IPS-20b (cell line): ENCODE results near the gene TRERF1.

Source experiments
- H3K27ac ChIP-seq: one replicate; pipeline ENCODE4 v1.5.1; 2013; ENCODE audit warnings: low read length
- H3K27me3 ChIP-seq: 2 replicates; pipeline ENCODE4 v1.6.1; 2013; ENCODE audit warnings: mild to moderate bottlenecking, low read length, inconsistent platforms; ENCODE audit not compliant: insufficient read depth
- H3K36me3 ChIP-seq: 2 replicates; pipeline ENCODE4 v1.6.1; 2013; ENCODE audit warnings: low read depth, mild to moderate bottlenecking, inconsistent platforms, low read length, moderate library complexity; ENCODE audit not compliant: insufficient read depth
- H3K4me1 ChIP-seq: 2 replicates; pipeline ENCODE4 v1.6.1; 2013; ENCODE audit warnings: mild to moderate bottlenecking, control low read depth, inconsistent platforms, low read length, moderate library complexity; ENCODE audit not compliant: insufficient read depth
- H3K4me3 ChIP-seq: 2 replicates; pipeline ENCODE4 v1.5.1; 2013; ENCODE audit warnings: mild to moderate bottlenecking, low read length, inconsistent platforms
- H3K9ac ChIP-seq: 2 replicates; pipeline ENCODE4 v1.6.1; 2013; ENCODE audit warnings: low read depth, mild to moderate bottlenecking, inconsistent platforms, low read length, moderate library complexity
- H3K9me3 ChIP-seq: 2 replicates; pipeline ENCODE4 v1.6.1; 2013; ENCODE audit warnings: mild to moderate bottlenecking, low read depth, low read length, inconsistent platforms; ENCODE audit not compliant: insufficient read depth

The TRERF1 gene

DNA sequence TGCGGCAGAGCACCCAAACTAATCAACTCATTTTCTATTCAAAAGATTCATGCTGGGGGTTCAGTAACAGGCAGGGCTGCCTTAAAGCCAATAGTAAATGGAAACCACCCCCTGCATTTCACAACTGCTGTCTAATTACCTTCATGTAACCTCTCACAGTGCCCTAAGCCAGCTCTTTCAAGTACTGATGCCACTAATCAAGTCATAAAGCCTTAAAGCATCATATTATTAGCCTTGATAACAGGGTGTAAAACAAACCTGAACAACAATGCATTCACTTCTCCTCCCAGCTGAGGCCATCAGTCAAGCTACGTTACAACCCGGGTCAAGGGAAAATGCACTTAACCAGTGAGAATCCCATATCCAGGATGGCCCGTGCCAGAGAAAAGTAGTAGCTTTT is 33.0 kb downstream of the TRERF1 start:
- Histone ChIP-seq H3K4me3 (no peak overlapping the region), H3K9me3 (no peaks in the 10 kb centered on the region), H3K27me3 (no peaks in the 10 kb centered on the region), H3K4me1 (peaks cover 9% of the 10 kb centered on the region; the same call in 1 of the 2 replicates), H3K27ac (no peak overlapping the region), H3K9ac (no peak overlapping the region), H3K36me3 (no peaks in the 10 kb centered on the region)

DNA sequence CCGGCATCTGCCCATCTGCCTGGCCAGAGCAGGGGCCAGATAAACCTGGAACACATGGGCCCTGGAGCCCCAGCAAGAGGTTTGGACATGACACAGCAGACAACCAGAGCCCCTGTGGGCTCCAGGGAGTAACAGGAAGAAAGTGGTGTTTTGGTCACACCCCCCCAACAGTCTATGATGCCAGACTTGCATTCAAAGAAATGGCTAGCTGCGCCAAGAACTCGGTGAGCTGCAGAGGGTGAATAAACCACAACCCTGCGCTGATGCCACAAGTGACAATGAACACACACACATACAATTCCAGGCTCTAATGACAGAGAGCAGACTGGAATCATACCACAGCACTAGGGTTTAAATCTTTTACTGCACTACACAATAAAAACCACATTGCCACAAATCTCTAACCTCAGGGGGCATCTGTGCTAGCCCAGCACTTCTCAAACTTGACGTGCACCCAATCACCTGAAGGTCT is 34.0 kb downstream of the TRERF1 start:
- no peaks in the 10 kb centered on the region for H3K27me3 ChIP-seq
- H3K4me3 ChIP-seq, result no peak overlapping the region
- no peaks in the 10 kb centered on the region for H3K36me3 ChIP-seq
- H3K4me1 ChIP-seq, result peaks cover 10% of the 10 kb centered on the region; the same call in 1 of the 2 replicates
- H3K27ac ChIP-seq, result no peak overlapping the region
- no peaks in the 10 kb centered on the region for H3K9me3 ChIP-seq
- H3K9ac ChIP-seq, result no peak overlapping the region

DNA sequence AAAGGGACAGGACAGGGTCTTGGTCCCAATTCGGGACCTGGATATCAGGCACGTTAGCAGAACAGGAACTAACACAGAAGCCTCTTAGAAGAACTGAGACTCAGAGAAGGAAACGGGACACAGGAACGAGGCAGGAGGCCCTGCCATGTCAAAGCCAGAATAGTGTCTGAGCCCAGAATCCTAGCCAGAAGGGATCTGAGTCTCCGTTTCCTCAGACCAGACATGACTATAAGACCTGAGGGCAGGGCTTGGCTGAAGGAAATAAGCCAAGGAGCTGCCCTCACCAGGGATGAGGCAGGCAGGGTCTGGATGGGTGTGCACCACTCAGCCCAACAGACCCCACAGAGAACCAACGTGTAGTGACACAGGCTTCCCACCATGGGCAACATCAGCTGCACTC is 40.3 kb downstream of the TRERF1 start:
- no peaks in the 10 kb centered on the region for H3K9me3 ChIP-seq
- H3K36me3 ChIP-seq, result no peaks in the 10 kb centered on the region
- no peaks in the 10 kb centered on the region for H3K27me3 ChIP-seq
- H3K9ac ChIP-seq, result no peak overlapping the region
- peaks cover 15% of the 10 kb centered on the region; the same call in 1 of the 2 replicates for H3K4me1 ChIP-seq
- no peak overlapping the region for H3K4me3 ChIP-seq
- no peak overlapping the region for H3K27ac ChIP-seq

DNA sequence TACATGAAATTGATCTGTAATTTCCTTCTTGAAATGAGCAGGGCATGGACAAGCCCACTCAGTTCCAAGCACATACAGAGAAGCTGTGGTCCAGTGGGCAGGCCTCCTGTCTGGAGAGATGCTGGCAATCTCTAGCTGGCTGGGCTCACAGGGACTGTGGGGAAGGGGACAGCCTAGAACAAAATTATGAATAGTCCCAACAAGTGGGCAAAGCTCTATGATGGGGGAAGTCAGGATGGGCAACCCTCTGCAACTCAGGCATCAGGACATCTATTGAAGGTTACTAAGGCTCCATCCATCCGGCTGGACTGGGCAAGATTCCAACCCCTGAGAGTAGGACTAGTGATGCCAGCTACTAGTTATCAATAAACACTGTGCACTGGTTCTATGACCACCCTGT is 40.9 kb downstream of the TRERF1 start:
- H3K27ac ChIP-seq, result no peak overlapping the region
- H3K4me3 ChIP-seq, result no peak overlapping the region
- H3K4me1 ChIP-seq, result peaks cover 15% of the 10 kb centered on the region; the same call in 1 of the 2 replicates
- no peaks in the 10 kb centered on the region for H3K9me3 ChIP-seq
- H3K36me3 ChIP-seq, result no peaks in the 10 kb centered on the region
- H3K9ac ChIP-seq, result no peak overlapping the region
- no peaks in the 10 kb centered on the region for H3K27me3 ChIP-seq

DNA sequence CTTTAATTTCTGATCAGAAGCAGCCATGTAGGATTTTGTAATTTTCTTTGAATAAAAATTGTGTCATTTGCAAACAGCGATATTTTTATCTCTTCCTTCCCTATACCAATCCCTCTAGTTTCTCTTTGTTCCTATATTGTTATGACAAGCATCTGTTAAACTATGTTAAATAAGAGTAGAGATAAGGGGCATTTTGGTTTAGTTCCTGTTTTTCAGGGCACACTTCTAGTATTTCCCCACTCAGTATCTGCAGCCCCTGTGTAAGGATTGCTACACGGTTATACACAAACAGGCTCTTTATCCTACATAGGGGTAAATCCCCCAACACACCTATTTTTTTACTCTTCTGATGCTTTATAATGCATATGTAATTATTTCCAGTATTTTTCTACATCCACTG is 42.1 kb downstream of the TRERF1 start:
- Histone ChIP-seq H3K36me3 (no peaks in the 10 kb centered on the region), H3K4me1 (peaks cover 21% of the 10 kb centered on the region; the same call in 1 of the 2 replicates), H3K9me3 (no peaks in the 10 kb centered on the region), H3K9ac (no peak overlapping the region), H3K4me3 (no peak overlapping the region), H3K27ac (no peak overlapping the region), H3K27me3 (no peaks in the 10 kb centered on the region)

DNA sequence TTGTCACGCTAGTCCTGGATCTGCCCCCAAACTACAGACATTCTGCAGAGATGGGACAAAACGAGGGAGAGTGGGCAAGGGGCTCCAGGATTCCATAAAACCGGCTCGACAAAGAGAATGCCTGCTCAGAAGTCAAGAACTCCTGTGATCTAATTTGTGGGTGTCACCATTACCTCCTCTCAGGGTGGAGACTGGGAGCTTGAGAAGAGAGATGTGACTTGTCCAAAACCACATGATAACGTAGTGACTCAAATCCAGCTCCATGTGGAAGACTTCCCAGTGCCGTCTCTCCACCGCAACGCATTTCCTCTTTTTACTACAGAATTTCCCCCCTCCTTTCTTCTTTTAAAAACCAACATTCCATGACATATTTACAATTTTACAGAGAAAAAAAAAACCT is 44.3 kb downstream of the TRERF1 start:
- no peak overlapping the region for H3K27ac ChIP-seq
- H3K9me3 ChIP-seq, result no peaks in the 10 kb centered on the region
- no peaks in the 10 kb centered on the region for H3K36me3 ChIP-seq
- no peaks in the 10 kb centered on the region for H3K27me3 ChIP-seq
- H3K4me1 ChIP-seq, result peaks cover 26% of the 10 kb centered on the region
- H3K9ac ChIP-seq, result no peak overlapping the region
- no peak overlapping the region for H3K4me3 ChIP-seq

DNA sequence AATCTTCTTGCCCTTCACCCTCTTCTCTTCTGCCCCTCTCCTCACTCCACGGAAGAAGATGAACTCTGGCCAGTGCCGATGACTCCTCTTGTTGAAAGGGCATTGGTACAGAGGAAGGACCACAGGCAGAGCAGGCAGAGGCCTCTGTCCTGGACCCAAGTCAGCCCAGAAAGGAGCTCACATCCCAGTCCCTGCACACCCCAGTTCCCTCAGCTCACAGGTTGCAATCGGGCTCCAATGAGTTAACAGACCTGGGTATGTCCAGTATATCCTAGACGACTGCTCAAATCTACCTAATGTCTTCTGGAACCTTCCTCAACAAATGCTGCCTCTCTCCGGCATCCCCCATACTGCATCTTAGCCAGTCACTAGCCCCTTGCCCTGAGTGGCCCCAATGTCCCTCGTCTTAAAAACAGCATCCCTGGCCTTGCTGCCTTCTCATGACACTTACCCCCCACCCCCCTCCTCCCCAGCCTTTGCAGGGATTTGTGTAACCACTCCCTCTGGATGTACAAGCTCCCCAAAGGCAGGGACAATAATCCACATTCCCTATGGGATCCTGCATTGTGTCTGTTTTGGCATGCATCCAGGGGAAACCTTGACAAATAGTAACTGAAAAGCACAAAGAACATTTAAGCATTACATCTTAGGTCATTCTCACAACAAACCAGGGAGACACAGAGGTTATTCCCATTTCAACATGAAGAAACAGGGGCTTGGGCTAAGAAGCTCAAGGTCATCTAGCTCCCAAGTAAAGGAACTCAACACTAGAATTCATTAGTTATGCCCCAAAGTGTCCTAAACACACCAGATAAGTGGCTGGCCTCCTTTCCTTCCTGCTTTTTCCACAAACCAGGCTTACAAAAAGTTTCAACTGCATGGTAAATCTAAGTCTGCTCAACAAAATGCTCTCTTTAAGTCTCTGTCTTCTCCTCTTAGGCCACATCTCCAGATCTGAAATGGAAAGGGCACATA is 45.1 kb downstream of the TRERF1 start:
- Histone ChIP-seq H3K4me3 (no peak overlapping the region), H3K27ac (no peak overlapping the region), H3K27me3 (no peaks in the 10 kb centered on the region), H3K4me1 (peaks cover 26% of the 10 kb centered on the region), H3K9ac (no peak overlapping the region), H3K36me3 (no peaks in the 10 kb centered on the region), H3K9me3 (no peaks in the 10 kb centered on the region)

DNA sequence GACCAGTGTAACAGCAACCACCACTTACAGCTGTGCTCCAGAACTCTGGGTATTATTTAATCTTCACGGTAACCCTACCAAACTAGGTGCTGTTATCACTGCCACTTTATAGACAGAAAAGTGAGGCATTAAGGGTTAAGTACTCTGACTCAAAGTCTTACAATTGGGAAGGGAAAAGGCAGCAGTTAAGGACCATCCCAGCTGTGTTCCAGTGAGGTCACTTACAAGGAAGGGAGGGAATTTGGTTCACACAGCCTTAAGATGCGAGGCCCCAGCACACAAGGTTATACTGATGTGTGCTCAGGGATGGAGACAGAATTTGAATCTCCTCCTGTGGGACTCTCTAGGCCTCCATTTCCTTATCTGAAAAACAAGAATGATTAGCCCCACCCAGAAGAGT is 46.7 kb downstream of the TRERF1 start:
- Histone ChIP-seq H3K9ac (no peak overlapping the region), H3K36me3 (no peaks in the 10 kb centered on the region), H3K27me3 (no peaks in the 10 kb centered on the region), H3K4me1 (peaks cover 26% of the 10 kb centered on the region), H3K27ac (no peak overlapping the region), H3K9me3 (no peaks in the 10 kb centered on the region), H3K4me3 (0 out of 2 replicates have a peak overlapping the region, but pooled peaks have one; percentile 8)

DNA sequence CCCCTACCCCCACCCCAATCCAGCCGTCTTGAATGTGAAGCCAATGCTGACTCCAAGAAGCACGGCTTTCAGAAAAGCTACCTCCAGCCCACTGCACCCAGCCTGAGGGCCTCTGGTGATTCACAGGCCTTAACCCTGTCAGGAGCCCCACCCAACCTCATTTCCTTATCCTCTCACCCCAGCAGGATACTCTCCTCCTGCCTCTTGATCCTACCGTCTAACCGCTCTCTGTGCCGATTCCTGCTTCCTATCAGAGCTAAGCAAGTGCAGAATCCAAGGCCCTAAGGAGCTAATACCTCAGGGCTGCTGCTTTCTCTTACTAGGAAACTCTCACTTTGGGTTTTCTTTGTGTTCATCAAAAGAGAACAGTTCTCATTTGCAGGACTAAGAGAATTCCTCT is 47.2 kb downstream of the TRERF1 start:
- Histone ChIP-seq H3K9ac (no peak overlapping the region), H3K27ac (no peak overlapping the region)

DNA sequence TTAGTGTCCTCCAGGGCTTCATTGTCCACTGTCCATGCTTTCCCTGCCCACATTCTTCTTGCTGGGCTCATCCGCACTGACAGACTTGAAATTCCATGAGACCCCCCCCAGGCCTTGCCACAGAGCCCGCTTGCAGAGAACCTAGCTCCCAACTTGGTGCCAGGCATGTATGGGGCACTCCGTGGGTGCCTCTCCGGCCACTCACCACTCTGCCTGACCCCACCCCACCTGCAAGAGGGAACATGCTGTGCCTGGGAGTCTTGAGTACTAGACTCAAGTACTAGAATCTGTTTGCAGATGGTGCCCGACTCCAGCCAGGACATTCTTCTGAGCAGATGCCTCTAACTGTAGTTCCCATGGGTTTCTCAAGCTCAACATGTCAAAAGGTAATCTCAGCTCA is 47.9 kb downstream of the TRERF1 start:
- Histone ChIP-seq H3K9me3 (no peaks in the 10 kb centered on the region), H3K36me3 (no peaks in the 10 kb centered on the region), H3K27me3 (no peaks in the 10 kb centered on the region), H3K4me3 (0 out of 2 replicates have a peak overlapping the region, but pooled peaks have one; percentile 11), H3K4me1 (peaks cover 26% of the 10 kb centered on the region), H3K27ac (no peak overlapping the region), H3K9ac (no peak overlapping the region)

More for the DNA sequence above, 47.2 kb downstream of the TRERF1 start:
- Histone ChIP-seq H3K27me3 (no peaks in the 10 kb centered on the region), H3K36me3 (no peaks in the 10 kb centered on the region), H3K4me1 (peaks cover 26% of the 10 kb centered on the region), H3K9me3 (no peaks in the 10 kb centered on the region), H3K4me3 (0 out of 2 replicates have a peak overlapping the region, but pooled peaks have one; percentile 11)

DNA sequence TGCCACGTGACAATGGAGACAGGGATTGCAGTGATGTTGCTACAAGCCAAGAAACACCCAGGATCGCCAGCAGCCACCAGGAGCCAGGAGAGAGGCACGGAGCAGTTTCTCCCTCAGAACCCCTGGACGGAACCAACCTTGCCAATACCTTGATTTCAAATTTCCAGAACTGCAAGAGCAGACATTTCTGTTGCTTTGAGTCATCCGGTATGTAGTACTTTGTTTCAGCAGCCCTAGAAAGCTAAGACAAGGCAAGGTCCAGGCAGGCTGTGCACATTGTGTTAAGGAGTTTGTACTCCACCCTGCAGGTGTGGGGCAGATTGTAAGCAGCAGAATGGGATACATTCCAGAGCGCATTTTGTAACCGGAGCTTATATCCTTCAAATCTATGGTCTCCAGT is 48.3 kb downstream of the TRERF1 start:
- Histone ChIP-seq H3K9me3 (no peaks in the 10 kb centered on the region), H3K27me3 (no peaks in the 10 kb centered on the region), H3K4me3 (no peak overlapping the region), H3K4me1 (peaks cover 26% of the 10 kb centered on the region), H3K27ac (no peak overlapping the region), H3K9ac (no peak overlapping the region), H3K36me3 (no peaks in the 10 kb centered on the region)

DNA sequence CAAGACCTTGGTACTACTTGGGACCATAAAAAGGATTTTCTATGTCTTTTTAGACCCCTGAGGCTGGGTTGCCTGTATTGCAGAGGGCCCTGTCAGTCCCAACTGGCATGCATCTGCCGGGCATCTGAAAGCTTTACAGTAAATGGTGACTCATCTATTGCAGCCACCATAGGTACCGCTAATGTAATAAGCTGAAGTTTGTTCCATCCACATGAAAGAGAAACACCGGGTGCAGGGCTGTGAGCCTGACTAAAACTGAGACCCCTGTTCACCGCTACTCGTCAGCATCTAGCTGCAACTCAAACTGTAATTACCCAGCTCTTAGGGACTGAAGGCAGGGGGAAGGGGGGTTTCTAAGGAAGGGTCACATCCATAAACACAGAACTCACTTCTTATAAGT is 49.5 kb downstream of the TRERF1 start:
- H3K4me3 ChIP-seq, result no peak overlapping the region
- H3K27me3 ChIP-seq, result no peaks in the 10 kb centered on the region
- H3K36me3 ChIP-seq, result no peaks in the 10 kb centered on the region
- no peak overlapping the region for H3K27ac ChIP-seq
- H3K9me3 ChIP-seq, result no peaks in the 10 kb centered on the region
- H3K4me1 ChIP-seq, result peaks cover 26% of the 10 kb centered on the region
- no peak overlapping the region for H3K9ac ChIP-seq
